Measurements from ENCODE around the gene KRTAP10-10. TPM values are rescaled to one million over a fixed set of nuclear protein-coding genes. Genes with fewer than 3 reads are reported as not detected.
"Not testable (repeated sequence)": the region's sequence is repeated elsewhere in the genome, so short reads cannot be mapped to it uniquely, and the experiment has no call there.

The KRTAP10-10 gene
- total RNA-seq: not detected in 2 replicates

GRCh38 chr21:44637018-44637850, at the start of gene KRTAP10-10:
KRTAP10-10 (plus strand) TSS chr21:44637356; CDS start chr21:44637418, 62 bp downstream.
- DNase-seq (ENCODE audit: insufficient read length, low spot score, missing footprints): no peak
- Histone ChIP-seq H3K9me3 (ENCODE audit: low read depth, low read length) (no peaks in the 10 kb centered on the region), H4K20me1 (ENCODE audit: insufficient read depth, low read length) (no peaks in the 10 kb centered on the region), H3K4me1 (ENCODE audit: insufficient read depth, low read length) (no peaks in the 10 kb centered on the region), H3K4me2 (ENCODE audit: insufficient read depth, low read length) (no peak within 1 kb of the TSS), H3K4me3 (ENCODE audit: insufficient read depth, low read length) (no peak within 1 kb of the TSS), H2AFZ (ENCODE audit: low read length) (no peak within 1 kb of the TSS), H3K27ac (ENCODE audit: low read depth, low read length) (no peak within 1 kb of the TSS), H3K27me3 (ENCODE audit: insufficient read depth, low read length) (no peaks in the 10 kb centered on the region), H3K36me3 (ENCODE audit: insufficient read depth, low read length) (no peaks in the 10 kb centered on the region), H3K79me2 (ENCODE audit: insufficient read depth, low read length) (no peaks in the 10 kb centered on the region)
- TF ChIP-seq CTCF (IDR thresholded peaks at IDR 0.05; ENCODE audit: extremely low read depth, low read depth, low read length): no peak

GRCh38 chr21:44589094-44589493, 48.1 kb upstream of the KRTAP10-10 start:
- H2AFZ ChIP-seq (ENCODE audit: low read length): no peak overlapping the region
- TF ChIP-seq CTCF (IDR thresholded peaks at IDR 0.05; ENCODE audit: extremely low read depth, low read depth, low read length): no peak
- no peaks in the 10 kb centered on the region for H3K4me1 ChIP-seq (ENCODE audit: insufficient read depth, low read length)
- no peaks in the 10 kb centered on the region for H3K79me2 ChIP-seq (ENCODE audit: insufficient read depth, low read length)
- no peaks in the 10 kb centered on the region for H4K20me1 ChIP-seq (ENCODE audit: insufficient read depth, low read length)
- no peak overlapping the region for H3K4me2 ChIP-seq (ENCODE audit: insufficient read depth, low read length)
- H3K27me3 ChIP-seq (ENCODE audit: insufficient read depth, low read length): peaks cover 18% of the 10 kb centered on the region
- no peaks in the 10 kb centered on the region for H3K9me3 ChIP-seq (ENCODE audit: low read depth, low read length)
- H3K36me3 ChIP-seq (ENCODE audit: insufficient read depth, low read length): no peaks in the 10 kb centered on the region
- no peak for DNase-seq (ENCODE audit: insufficient read length, low spot score, missing footprints)
- no peak overlapping the region for H3K4me3 ChIP-seq (ENCODE audit: insufficient read depth, low read length)
- H3K27ac ChIP-seq (ENCODE audit: low read depth, low read length): no peak overlapping the region

GRCh38 chr21:44589586-44590305, 47.4 kb upstream of the KRTAP10-10 start:
- Histone ChIP-seq H4K20me1 (ENCODE audit: insufficient read depth, low read length) (no peaks in the 10 kb centered on the region), H3K79me2 (ENCODE audit: insufficient read depth, low read length) (no peaks in the 10 kb centered on the region), H3K36me3 (ENCODE audit: insufficient read depth, low read length) (no peaks in the 10 kb centered on the region), H3K27ac (ENCODE audit: low read depth, low read length) (no peak overlapping the region), H3K4me3 (ENCODE audit: insufficient read depth, low read length) (no peak overlapping the region), H3K27me3 (ENCODE audit: insufficient read depth, low read length) (peaks cover 23% of the 10 kb centered on the region), H2AFZ (ENCODE audit: low read length) (no peak overlapping the region), H3K4me1 (ENCODE audit: insufficient read depth, low read length) (no peaks in the 10 kb centered on the region), H3K4me2 (ENCODE audit: insufficient read depth, low read length) (no peak overlapping the region), H3K9me3 (ENCODE audit: low read depth, low read length) (no peaks in the 10 kb centered on the region)
- no peak for TF ChIP-seq CTCF (IDR thresholded peaks at IDR 0.05; ENCODE audit: extremely low read depth, low read depth, low read length)
- DNase-seq (ENCODE audit: insufficient read length, low spot score, missing footprints): no peak

- Histone ChIP-seq H3K27me3 (ENCODE audit: insufficient read depth, low read length) (peaks cover 27% of the 10 kb centered on the region), H4K20me1 (ENCODE audit: insufficient read depth, low read length) (no peaks in the 10 kb centered on the region), H2AFZ (ENCODE audit: low read length) (no peak overlapping the region), H3K4me2 (ENCODE audit: insufficient read depth, low read length) (no peak overlapping the region), H3K27ac (ENCODE audit: low read depth, low read length) (no peak overlapping the region), H3K4me3 (ENCODE audit: insufficient read depth, low read length) (no peak overlapping the region), H3K4me1 (ENCODE audit: insufficient read depth, low read length) (no peaks in the 10 kb centered on the region), H3K9me3 (ENCODE audit: low read depth, low read length) (no peaks in the 10 kb centered on the region), H3K36me3 (ENCODE audit: insufficient read depth, low read length) (no peaks in the 10 kb centered on the region), H3K79me2 (ENCODE audit: insufficient read depth, low read length) (no peaks in the 10 kb centered on the region)
- no peak for TF ChIP-seq CTCF (IDR thresholded peaks at IDR 0.05; ENCODE audit: extremely low read depth, low read depth, low read length)
- DNase-seq (ENCODE audit: insufficient read length, low spot score, missing footprints): no peak
Observed at GRCh38 chr21:44590311-44590721, 46.8 kb upstream of the KRTAP10-10 start.

- not testable (repeated sequence) for H3K27ac ChIP-seq (ENCODE audit: low read depth, low read length); H3K4me2 ChIP-seq (ENCODE audit: insufficient read depth, low read length); DNase-seq (ENCODE audit: insufficient read length, low spot score, missing footprints)
Observed at GRCh38 chr21:44590897-44591800, 46.0 kb upstream of the KRTAP10-10 start.

More at GRCh38 chr21:44590897-44591800, 46.0 kb upstream of the KRTAP10-10 start:
- H3K4me1 ChIP-seq (ENCODE audit: insufficient read depth, low read length); H2AFZ ChIP-seq (ENCODE audit: low read length); H3K79me2 ChIP-seq (ENCODE audit: insufficient read depth, low read length); H4K20me1 ChIP-seq (ENCODE audit: insufficient read depth, low read length); H3K4me3 ChIP-seq (ENCODE audit: insufficient read depth, low read length); H3K36me3 ChIP-seq (ENCODE audit: insufficient read depth, low read length); H3K9me3 ChIP-seq (ENCODE audit: low read depth, low read length): not testable (repeated sequence)
- peaks cover 30% of the 10 kb centered on the region for H3K27me3 ChIP-seq (ENCODE audit: insufficient read depth, low read length)

All from osteoblast (primary cell).